Gastrocnemius medialis (tissue), 4 donors: ENCODE data around the gene GNL3. TPM values are rescaled to one million over a fixed set of nuclear protein-coding genes. Genes with fewer than 3 reads are reported as not detected.

Source experiments
- ATAC-seq, 2 donors: fragments of 150-250 bp; one replicate each; pipeline ENCODE4 v1.9.1; 2016
- DNase-seq, 2 donors: peaks; one replicate each; pipeline ENCODE4 v3.0.0-alpha.2; 2019
- H3K27ac ChIP-seq, 4 donors: fragments of 200-600 bp; sonication (generic); 1 replicate in 1 of 4; 2 replicates in 3 of 4; pipeline ENCODE4 v1.5.1; 2016 to 2018; ENCODE audit warnings: mild to moderate bottlenecking in 2 of 4, moderate library complexity in 1 of 4
- H3K27me3 ChIP-seq, 3 donors: fragments of 200-600 bp; sonication (generic) in 2 of 3; 1 replicate in 1 of 3; 2 replicates in 2 of 3; pipeline versions ENCODE4 v1.5.1 to v1.6.0; 2016 to 2019; ENCODE audit warnings: mild to moderate bottlenecking in 1 of 3, moderate library complexity in 1 of 3
- H3K36me3 ChIP-seq, 2 donors: fragments of 200-600 bp; sonication (generic) in 1 of 2; one replicate each; pipeline ENCODE4 v1.5.1; 2017 to 2018
- H3K4me1 ChIP-seq, 2 donors: fragments of 200-600 bp; sonication (generic) in 1 of 2; one replicate each; pipeline ENCODE4 v1.5.1; 2016 to 2017; ENCODE audit warnings: mild to moderate bottlenecking in 2 of 2
- H3K4me3 ChIP-seq, 4 donors: fragments of 200-600 bp; sonication (generic) in 3 of 4; 1 replicate in 1 of 4; 2 replicates in 3 of 4; pipeline ENCODE4 v1.5.1; 2016 to 2019; ENCODE audit warnings: mild to moderate bottlenecking in 2 of 4
- H3K9me3 ChIP-seq, 3 donors: fragments of 200-600 bp; sonication (generic) in 2 of 3; 1 replicate in 1 of 3; 2 replicates in 2 of 3; pipeline ENCODE4 v1.5.1; 2016 to 2019
- CTCF ChIP-seq, 5 experiments: fragments of 450-650 bp in 3 of 5; fragments of 200-600 bp in 2 of 5; sonication (generic) in 2 of 5; IDR thresholded peaks in 4 of 5; conservative IDR thresholded peaks in 1 of 5; 1 replicate in 4 of 5; 2 replicates in 1 of 5; pipeline ENCODE4 v1.5.1; 2016 to 2019; ENCODE audit warnings: antibody characterized with exemption in 5 of 5, mild to moderate bottlenecking in 3 of 5, moderate library complexity in 3 of 5
- POLR2A ChIP-seq, 2 donors: fragments of 450-650 bp; IDR thresholded peaks; one replicate each; pipeline ENCODE4 v1.6.1; 2017; ENCODE audit warnings: antibody characterized with exemption in 2 of 2, mild to moderate bottlenecking in 2 of 2, moderate library complexity in 2 of 2
- in situ Hi-C, 4 donors: fragments of 200-750 bp; cut with MboI; loops; one replicate each; pipeline versions ENCODE4 v1.15.0 to v1.8.0; 2017; ENCODE audit warnings: low sequenced_read_pairs in 4 of 4
- intact Hi-C: fragments of 100-400 bp; cut with DNase I; formaldehyde crosslinking; loops from one replicate; pipeline ENCODE4 v1.15.1; 2023; ENCODE audit warnings: low total_unique reads
- total RNA-seq, 4 donors: library from RNA; depleted of rRNA; stranded (reverse); fragments of >200 nt; gene quantifications; one replicate each; pipeline versions ENCODE4 v1.1.0 to v1.2.3, GENCODE V29; 2016

Gene GNL3
- total RNA-seq, 4 donors from 2014 or later = 67.6 to 108 (median 94.2) TPM

GRCh38 chr3:52712291-52713212, 26.7 kb downstream of the GNL3 start:
- intact Hi-C loops = no loop called here
- H3K27me3 ChIP-seq = no peaks in the 10 kb centered on the region
- no peak overlapping the region for H3K27ac ChIP-seq
- ATAC-seq = no peak
- no peaks in the 10 kb centered on the region for H3K9me3 ChIP-seq
- H3K4me1 ChIP-seq = peaks cover 5 to 7% of the 10 kb centered on the region in 2 donors
- H3K36me3 ChIP-seq = peaks cover 0 to 29% of the 10 kb centered on the region in 2 donors
- TF ChIP-seq POLR2A (IDR thresholded peaks at IDR 0.05) (no peak), CTCF (IDR thresholded peaks at IDR 0.05 in 4 of 5, conservative IDR thresholded peaks at IDR 0.05 in 1 of 5) (no peak)
- H3K4me3 ChIP-seq = no peak overlapping the region
- in situ Hi-C loops = no loop called here
- DNase-seq = no peak

- no peaks in the 10 kb centered on the region for H3K4me1 ChIP-seq
- intact Hi-C loops = no loop called here
Measured at GRCh38 chr3:52714335-52715302, 28.8 kb downstream of the GNL3 start.

GRCh38 chr3:52715714-52716305, 30.0 kb downstream of the GNL3 start:
- Histone ChIP-seq H3K4me1 (no peaks in the 10 kb centered on the region), H3K27ac (no peak overlapping the region), H3K36me3 (peaks cover 0 to 18% of the 10 kb centered on the region in 2 donors), H3K9me3 (no peaks in the 10 kb centered on the region), H3K27me3 (no peaks in the 10 kb centered on the region), H3K4me3 (no peak overlapping the region)
- in situ Hi-C loops (no loop called here), intact Hi-C loops (no loop called here)
- ATAC-seq (no peak), DNase-seq (no peak)
- TF ChIP-seq CTCF (IDR thresholded peaks at IDR 0.05 in 4 of 5, conservative IDR thresholded peaks at IDR 0.05 in 1 of 5) (no peak), POLR2A (IDR thresholded peaks at IDR 0.05) (no peak)

More at GRCh38 chr3:52714335-52715302, 28.8 kb downstream of the GNL3 start:
- DNase-seq (no peak), ATAC-seq (no peak)
- TF ChIP-seq POLR2A (IDR thresholded peaks at IDR 0.05) = no peak
- no peak for TF ChIP-seq CTCF (IDR thresholded peaks at IDR 0.05 in 4 of 5, conservative IDR thresholded peaks at IDR 0.05 in 1 of 5)
- H3K36me3 ChIP-seq = peaks cover 0 to 21% of the 10 kb centered on the region in 2 donors
- H3K9me3 ChIP-seq = no peaks in the 10 kb centered on the region
- no peak overlapping the region for H3K27ac ChIP-seq
- no peaks in the 10 kb centered on the region for H3K27me3 ChIP-seq
- in situ Hi-C loops = no loop called here
- H3K4me3 ChIP-seq = no peak overlapping the region

- peaks cover 0 to 10% of the 10 kb centered on the region in 2 donors for H3K36me3 ChIP-seq
- in situ Hi-C loops (no loop called here), intact Hi-C loops (no loop called here)
- ATAC-seq (no peak), DNase-seq (no peak)
- no peak overlapping the region for H3K27ac ChIP-seq
- H3K9me3 ChIP-seq = no peaks in the 10 kb centered on the region
- H3K4me3 ChIP-seq = no peak overlapping the region
- H3K27me3 ChIP-seq = no peaks in the 10 kb centered on the region
- H3K4me1 ChIP-seq = no peaks in the 10 kb centered on the region
- TF ChIP-seq CTCF (IDR thresholded peaks at IDR 0.05 in 4 of 5, conservative IDR thresholded peaks at IDR 0.05 in 1 of 5) (no peak), POLR2A (IDR thresholded peaks at IDR 0.05) (no peak)
Measured at GRCh38 chr3:52719618-52720017, 33.8 kb downstream of the GNL3 start.
